ENCODE data around the gene PXDN.

DNA sequence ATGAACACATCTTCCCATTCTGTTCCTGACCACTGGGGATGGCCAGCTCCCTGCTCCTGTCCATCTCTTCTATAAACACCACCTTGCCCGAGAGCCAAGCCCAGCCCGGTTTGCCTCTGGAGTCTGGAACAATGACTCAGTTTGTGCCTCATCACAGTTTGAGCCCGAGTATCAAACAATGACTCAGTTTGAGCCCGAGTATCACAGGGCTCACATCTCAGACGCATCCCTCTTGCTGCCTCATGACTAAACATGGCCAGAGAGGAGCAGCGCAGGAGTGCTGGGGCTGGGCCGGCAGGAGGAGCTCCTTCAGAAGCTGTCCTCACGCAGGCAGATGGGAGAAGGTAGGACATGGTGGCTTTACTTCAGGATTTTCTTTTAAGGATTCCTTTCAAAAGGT is 68.7 kb downstream of the PXDN start:
- TF ChIP-seq, protein P1, sequence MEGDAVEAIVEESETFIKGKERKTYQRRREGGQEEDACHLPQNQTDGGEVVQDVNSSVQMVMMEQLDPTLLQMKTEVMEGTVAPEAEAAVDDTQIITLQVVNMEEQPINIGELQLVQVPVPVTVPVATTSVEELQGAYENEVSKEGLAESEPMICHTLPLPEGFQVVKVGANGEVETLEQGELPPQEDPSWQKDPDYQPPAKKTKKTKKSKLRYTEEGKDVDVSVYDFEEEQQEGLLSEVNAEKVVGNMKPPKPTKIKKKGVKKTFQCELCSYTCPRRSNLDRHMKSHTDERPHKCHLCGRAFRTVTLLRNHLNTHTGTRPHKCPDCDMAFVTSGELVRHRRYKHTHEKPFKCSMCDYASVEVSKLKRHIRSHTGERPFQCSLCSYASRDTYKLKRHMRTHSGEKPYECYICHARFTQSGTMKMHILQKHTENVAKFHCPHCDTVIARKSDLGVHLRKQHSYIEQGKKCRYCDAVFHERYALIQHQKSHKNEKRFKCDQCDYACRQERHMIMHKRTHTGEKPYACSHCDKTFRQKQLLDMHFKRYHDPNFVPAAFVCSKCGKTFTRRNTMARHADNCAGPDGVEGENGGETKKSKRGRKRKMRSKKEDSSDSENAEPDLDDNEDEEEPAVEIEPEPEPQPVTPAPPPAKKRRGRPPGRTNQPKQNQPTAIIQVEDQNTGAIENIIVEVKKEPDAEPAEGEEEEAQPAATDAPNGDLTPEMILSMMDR (IDR thresholded peaks at IDR 0.05), result peak in 2 of 6 experiments; percentile 18 to 55
- peak in 1 of 4 donors; percentile 12 for TF ChIP-seq POLR2A (IDR thresholded peaks at IDR 0.05)

Data from esophagus squamous epithelium (tissue), 4 donors.